B cell (primary cell): ENCODE data around the gene PRCC.

ENCODE experiments used
- CTCF ChIP-seq: fragments of 200-600 bp; IDR thresholded peaks from one replicate; pipeline ENCODE4 v1.8.0; 2022; ENCODE audit warnings: antibody characterized with exemption, mild to moderate bottlenecking
- EZH2 ChIP-seq: IDR thresholded peaks from 2 replicates; pipeline ENCODE4 v1.6.1; 2012; ENCODE audit warnings: borderline replicate concordance, low read depth, mild to moderate bottlenecking, moderate library complexity, low read length; ENCODE audit not compliant: insufficient read depth, poor library complexity, severe bottlenecking

- TF ChIP-seq EZH2 (no peak), CTCF (no peak)
Observed at GRCh38 chr1:156775799-156776198, 8.5 kb downstream of the PRCC start.
